Stimulated activated CD4-positive, alpha-beta T cell treated with anti-CD3 and anti-CD28 coated beads, Interleukin-4, amount 100 ng/mL, for 24 hours (primary cell): Measurements from ENCODE around the gene DNAJC1.

Experiments
- DNase-seq: peaks from one replicate; pipeline ENCODE4 v3.0.0-alpha.2; 2020

The DNAJC1 gene

DNA sequence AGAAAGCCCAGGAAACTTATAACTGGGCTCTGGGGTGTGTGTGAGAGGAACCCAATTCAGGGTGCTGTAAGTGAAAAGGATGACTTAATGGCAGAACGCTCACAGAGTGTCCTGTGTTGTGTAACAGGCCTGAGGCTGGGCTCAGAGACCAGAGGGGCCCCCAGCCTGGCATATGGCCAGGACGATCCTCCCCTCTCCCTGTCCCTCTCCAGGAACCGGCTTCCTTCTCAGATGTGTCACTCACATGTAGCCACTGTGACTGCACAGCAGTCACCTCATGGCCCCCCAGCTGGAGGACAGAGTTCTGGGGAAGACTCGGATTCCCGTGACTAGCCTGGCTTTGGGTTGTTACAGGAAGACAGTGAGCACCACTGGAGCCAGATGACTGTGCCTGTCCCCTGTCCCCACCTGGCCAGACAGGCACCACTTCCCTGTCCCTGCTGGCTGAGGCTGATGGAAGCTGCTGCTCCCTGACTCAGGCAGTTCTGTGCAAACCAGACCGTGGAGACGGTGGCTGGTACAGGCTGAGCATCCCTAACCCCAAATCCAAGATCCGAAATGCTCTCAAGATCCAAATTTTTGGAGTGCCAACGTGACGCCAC is 249.0 kb downstream of the DNAJC1 start:
- no peak for DNase-seq

DNA sequence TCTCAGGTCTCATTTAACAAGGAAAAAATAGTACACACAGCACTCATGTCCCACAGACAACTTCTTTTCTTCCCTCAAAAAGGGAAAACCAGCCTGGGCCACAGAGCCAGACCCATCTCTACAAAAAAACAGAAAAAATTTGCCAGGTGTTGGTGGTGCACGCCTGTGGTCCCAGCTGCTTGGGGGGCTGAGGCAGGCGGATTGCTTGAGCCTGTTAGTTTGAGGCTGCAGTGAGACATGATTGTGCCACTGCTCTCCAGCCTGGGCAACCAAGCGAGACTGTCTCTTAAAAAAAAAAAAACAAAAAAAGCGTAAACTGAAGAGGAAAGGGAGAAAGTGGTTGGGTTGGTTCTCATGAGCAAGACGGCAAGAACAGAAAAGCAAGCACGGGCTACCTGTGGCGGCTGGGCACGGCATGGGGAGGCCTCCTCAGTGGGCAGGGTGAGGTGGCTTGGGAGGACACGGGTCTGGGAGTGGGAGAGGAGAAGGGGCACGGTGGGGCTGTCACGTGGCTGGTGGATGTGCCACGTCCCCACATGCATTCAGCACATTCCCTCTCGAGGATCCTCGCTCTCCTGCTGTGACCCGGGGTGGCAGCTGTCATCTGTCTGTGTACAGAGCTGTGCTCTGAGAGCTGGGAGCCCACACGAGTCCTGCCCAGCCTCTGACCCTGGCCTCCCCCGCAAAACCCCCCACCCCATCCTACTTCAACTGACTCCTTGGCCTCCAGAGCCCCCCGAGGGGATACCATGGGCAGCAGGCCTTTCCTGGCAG is 249.8 kb downstream of the DNAJC1 start:
- no peak for DNase-seq

DNA sequence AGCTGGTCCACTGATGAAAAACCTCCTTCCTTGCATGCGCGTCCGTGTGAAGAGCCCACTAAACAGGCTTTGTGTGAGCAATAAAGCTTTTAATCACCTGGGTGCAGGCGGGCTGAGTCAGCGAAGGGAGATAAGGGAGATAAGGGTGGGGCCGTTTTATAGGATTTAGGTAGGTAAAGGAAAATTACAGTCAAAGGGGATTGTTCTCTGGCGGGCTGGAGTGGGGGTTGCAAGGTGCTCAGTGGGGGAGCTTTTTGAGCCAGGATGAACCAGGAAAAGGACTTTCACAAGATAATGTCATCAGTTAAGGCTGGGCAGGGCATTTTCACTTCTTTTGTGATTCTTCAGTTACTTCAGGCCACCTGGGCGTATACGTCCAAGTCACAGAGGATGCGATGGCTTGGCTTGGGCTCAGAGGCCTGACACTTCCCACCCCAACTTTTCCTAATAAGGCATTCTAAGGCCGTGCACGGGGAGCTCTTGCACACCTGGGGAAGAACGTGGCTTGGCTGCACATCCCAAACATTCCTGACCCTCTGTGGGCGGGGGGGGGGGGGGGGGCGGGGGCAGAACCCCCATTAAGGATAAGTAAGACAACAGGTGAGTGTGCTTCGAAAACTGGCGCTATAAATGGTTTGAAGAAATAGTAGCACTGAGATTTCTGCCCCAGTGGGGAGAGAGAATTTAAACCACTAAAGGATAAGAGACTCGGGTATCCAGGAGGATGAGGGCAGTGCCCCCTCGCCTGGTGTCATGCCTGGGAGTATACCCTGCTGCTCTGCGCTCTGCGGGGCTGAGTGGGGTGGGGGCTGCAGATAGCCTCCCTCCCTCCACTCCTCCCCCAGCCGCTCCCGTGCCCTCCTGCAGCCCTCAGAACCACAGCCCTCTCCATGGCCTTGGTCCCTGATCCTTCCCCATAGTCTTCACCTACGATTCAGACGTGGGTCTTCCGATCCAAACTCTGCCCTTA is 251.9 kb downstream of the DNAJC1 start:
- DNase-seq, result no peak

DNA sequence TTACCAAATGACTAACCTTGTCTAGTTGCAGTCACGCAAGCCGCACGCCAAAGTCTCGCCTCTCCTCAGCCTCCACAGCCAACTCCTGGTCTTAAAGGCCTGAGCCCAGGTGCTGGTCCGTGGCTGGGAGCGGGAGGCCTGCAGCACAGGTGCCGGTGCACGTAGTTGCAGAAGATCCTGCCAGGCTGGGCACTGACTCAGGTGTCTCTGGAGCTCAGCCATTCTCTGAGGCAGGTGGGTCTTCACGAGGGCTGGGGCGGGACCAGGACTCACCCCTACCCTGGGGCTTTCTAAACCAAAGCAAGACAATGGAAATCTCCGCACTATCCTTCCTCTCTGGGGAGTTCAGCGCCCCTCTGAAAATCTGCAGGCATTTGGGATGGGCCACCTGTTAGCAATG is 253.1 kb downstream of the DNAJC1 start:
- DNase-seq, result no peak

DNA sequence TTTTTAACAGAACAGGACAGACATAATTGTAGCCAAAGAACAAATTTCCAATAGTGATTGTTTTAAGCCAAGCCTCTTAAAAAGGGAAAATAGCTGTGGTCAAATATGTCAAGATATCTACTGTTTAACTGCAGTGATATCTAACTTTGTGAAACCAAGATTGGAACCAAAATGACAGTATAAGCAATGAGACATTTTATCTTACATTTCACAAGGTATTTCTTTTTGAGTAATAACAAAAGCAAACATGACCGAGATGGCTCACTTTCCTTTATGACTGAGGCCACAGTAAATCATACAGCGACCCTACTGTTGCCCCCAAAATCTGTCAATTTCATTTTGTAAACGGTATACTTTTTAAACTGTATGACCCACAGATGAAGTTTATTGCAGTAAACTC is 253.7 kb downstream of the DNAJC1 start:
- no peak for DNase-seq

DNA sequence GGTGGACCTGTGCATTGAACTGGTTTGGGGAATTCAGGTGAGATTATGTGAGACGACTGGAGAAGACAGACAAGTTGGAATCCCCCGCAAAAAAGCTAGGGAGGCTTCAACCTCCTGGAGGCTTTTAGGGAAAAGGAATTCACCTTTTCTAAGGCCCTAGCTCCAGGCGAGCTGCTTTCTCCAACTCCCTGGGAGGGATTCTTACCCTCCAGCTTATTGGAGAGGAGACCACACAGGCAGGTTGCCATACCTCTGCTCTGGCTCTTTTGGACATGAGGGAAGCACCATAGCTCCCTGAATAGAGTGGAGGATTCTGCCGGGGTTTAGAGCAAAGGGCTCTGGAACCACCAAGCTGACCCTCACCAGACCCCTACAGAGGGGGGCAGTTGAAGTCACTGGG is 255.7 kb downstream of the DNAJC1 start:
- no peak for DNase-seq

DNA sequence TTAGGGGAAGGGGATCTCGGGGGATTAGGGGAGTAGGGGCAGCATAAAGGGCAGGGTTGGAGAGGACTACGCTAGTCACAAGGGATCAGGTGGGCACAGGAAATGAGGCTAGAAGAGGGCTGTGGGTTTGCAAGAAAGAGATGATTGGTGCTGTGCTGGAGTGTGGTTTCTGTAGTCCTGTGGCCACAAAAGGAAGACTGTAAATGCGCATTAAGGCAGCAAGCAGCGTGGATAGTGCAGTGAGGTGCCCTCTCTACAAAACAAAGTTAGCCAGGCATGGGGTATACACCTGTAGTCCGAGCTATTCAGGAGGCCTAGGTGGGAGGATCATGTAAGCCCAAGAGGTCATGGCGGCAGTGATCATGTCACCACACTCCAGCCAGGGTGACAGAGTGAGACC is 257.4 kb downstream of the DNAJC1 start:
- no peak for DNase-seq

DNA sequence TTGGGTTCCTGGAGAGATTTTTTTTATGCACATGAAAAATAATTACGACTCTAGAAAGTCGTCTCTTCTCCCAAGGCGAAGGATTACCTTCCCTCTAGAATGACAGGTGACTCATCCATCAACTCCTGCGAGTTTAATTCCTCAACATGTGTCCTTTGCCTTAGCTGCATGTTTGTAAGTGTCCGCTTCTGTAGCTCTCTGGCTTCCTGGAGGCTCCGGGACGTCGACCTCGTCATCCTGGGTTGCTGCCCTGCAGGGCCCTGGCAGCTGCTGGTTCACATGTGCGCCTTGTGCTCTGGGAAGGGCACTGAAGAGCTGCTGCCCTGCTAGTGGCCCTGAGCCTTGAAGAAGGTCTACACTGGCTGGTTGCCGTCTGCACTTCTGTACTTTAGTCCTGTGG is 259.3 kb downstream of the DNAJC1 start:
- no peak for DNase-seq

DNA sequence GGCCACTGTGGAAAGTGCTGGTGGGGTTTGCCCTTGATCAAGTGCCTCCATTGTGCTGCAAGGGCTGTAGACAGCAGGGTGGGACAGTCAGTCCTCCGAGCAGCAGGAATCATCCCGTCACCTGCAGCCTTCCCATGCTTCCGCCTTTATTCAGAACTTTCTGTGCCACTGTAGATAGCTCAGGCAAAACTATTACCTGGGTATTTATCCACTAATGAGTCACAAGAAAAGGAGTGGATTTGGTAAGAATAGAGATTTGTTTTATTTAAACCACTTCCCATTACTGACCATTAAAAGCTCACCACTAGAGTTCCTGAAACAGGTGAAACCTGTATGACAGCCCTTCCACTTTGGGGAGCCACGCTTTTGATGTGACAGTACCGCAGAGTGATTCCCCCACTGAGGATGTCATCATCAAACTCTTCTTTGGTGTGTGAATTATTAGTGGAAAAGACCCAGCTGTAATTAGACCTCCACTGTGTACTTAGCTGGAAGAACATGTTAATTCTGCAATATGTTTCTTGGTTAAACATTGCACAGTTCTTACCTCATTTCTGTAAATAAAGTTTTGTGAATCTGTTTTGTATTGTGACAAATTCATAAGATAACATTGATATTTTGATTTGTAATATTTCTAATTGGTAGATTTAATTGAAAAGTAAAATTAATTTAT is 260.7 kb downstream of the DNAJC1 start:
- DNase-seq, result no peak

DNA sequence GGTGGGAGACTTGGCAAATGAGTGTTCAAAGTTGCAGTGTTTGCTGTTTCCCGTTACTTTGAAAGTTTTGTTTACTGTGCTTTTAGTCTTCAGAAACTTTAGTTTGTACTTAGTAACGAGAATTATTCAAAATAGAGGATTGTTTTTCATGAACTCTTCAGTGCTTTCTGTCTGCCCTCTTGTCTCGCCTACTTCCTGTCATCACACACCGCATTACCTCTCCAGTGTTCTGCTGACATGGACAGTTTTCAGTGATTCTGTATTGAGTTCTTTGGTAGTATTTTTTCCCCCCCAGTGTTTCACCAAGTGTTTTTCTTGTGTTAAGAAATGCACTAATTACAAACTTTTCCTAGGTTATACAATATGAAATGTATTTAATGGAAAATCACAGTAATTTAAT is 262.5 kb downstream of the DNAJC1 start:
- DNase-seq, result peak; percentile 27

DNA sequence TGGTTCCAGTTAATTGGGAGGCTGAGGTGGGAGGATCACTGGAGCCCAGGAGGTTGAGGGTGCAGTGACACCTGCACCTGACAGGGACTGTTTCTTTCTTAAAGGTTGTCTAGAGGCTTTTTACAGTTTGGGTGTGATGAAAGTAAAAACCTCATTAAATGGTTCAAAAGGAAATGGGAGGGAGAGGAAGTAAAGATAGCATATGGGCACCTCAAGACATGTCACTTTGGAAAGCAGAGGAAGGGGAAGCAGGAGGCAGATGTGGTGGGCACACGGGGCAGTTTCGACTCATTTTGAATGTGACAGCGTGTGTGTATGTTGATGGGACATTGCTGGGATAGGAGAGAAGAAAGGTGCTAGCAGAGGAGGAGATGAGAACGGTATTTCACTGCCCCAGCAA is 266.4 kb downstream of the DNAJC1 start:
- no peak for DNase-seq

DNA sequence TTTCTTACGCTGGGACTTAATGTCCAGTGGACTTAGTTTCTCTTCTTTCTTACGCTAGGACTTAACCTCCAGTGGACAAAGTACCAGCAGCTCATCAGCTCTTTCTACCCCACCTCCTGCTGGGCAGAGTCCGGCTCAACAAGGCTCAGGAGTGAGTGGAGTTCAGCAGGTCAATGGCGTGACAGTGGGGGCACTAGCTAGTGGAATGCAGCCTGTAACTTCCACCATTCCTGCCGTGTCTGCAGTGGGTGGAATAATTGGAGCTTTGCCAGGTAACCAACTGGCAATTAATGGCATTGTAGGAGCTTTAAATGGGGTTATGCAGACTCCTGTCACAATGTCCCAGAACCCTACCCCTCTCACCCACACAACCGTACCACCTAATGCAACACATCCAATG is 269.8 kb downstream of the DNAJC1 start:
- no peak for DNase-seq

DNA sequence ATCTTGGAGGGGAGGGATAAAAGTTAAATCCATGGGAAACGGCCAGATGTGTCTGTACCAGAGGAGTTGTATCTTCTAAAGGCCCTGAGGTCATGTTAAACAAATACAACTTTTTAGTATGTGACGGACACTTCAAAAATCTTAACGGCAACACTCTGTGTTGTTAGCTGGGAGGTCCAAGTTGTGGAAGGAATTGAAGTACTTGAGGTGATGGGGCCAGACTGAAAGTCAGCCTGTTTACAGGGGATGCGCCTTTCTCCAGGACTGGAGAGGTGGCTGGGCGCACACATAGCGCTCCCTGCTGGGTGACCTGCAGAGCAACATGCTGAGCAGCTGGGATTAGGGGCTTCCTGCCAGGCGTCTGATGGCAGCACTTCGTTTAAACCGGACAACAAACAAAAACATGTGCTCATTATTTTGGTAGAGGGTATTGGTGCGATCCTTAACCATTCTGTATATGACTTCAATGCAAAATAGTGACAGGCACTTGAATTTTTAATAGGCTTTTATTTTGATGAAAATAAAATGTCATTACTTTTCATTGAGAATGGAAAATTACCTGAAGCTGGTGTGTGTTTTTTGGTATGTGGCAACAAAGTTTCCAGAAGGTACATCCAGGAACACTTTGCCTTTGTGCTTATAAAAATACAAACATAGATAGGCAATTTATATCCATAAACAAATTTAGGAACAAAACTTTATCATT is 271.3 kb downstream of the DNAJC1 start:
- no peak for DNase-seq

DNA sequence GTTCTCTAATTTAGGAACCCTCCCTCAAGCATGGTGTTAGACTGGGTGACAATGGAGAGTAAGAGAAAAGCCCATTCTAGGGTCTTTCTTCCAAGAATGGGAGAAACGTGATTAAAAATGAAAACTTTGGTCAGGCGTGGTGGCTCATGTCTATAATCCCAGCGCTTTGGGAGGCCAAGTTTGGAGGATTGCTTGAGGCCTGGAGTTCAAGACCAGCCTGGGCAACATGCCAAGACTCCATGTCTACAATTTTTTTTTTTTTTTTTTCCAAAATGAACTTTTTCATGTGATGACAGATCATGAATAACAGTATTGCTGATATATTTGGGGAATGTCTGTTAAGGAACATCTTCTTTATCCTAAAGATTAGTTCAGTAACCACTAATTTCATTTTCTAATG is 274.9 kb downstream of the DNAJC1 start:
- no peak for DNase-seq

DNA sequence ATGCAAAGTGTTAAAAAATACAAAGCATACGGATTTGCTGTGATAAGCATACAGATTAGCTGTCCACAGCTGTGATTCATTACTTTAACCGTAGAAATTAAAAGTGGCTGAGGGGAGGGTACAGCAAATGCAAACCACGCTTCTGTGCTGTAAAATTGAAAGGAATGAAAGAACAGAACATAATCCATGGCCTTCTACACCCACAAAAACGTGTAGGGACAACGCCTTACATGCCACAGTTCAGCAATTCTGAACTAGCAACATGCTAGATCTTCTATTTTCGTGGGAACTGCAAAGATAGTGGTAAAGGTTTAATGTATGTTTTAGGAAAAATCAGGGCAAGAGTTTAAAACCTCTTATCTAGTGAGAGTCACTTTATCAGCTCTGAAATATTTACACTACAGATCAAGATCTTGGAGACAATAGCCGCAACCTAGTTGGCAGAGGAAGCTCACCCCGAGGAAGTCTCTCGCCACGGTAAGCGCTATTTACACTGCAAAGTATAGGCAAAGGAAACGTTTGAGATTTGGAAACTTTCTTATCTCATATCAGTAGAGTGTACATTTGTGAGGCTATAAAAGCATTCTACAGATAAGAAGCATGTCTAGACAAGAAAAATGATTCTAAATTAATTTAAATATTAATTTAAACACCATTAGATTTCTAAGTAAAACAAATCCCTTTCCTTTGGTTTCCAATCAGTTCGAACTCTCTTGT is 275.9 kb downstream of the DNAJC1 start:
- DNase-seq, result no peak

DNA sequence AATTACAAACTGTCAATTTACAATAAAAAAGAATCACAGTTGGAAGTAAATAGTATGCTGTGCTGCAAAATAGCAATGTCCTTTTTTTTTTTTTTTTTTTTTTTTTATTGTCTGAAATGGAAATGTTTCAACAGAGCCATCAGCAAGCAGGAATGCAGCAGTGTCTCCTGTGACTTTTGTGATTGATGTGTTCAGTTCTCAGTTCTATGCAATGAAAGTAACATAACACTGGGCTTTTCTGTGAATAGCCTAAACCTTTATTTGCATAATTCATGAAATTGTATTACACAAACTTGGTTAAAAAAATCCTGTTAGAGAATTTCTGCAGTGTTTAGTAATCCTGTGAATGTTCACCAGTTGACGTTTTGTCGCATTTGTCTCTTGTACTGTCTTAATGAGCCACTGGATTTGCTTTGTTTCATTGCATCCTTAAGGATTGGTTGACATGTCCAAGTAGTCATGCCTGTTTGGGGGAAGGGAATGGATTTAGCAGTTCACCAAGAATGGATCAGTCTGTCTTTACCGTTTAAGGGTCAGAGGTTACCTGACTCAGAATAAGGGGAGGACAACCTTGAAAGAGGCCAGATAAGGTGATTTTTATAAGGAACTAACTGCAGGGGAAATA is 276.8 kb downstream of the DNAJC1 start:
- DNase-seq, result no peak

DNA sequence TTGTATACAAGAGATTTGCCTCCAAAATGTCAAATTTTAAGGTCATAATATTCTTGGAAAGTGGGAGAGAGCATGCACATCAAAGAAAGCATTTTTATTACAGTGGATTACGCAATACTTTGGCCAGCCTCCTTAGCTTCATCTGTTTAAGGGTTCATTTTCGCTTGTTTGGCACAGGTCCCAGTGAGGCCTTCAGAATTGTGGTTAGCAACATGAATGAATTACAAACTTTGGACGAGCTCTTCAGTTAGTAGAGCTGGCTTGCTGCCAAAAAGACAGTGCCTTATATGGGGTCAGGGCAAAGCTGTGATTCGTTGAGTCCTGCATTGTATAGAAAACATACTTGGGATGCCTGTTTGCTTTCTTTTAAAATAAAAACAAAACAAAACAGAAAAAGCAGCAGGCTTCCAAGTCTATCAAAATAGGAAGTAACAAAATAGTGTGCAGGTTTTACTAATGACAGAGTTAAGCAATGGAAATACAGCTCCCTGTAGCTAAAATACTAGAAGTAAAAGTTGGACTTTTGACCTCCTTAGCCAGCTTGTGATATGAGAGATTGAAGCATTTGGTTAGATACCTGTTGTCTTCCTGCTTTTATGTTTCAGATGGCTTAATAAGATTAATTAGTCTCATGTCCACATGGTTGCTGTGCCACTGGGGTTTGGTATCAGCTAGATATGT is 278.7 kb downstream of the DNAJC1 start:
- DNase-seq, result peak; percentile 35

DNA sequence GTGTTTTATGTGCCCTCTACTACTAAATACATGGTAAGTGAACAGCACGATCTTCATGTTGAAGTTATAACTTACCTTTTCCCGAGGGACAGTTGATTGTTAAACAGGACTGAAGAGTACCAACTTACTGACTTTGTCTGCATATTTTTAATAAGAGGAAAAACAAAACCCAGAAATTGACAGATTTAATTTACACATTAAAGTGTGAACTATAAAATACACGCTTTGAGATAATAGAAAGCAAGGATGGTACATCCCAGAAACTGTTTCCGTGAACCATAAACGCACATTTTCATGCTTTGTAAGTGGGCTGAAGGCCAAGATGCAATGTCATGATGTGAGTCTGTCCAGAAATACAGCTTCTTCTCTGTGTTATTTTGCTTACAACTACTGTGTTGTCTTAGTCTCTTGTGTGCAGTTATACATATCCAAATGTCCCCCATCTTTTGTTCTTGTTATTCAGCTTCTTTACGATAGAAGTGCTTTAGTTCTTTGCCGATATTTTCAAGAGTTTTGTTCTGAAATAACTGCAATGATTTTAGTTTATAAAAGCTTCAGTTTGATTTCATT is 279.4 kb downstream of the DNAJC1 start:
- no peak for DNase-seq

DNA sequence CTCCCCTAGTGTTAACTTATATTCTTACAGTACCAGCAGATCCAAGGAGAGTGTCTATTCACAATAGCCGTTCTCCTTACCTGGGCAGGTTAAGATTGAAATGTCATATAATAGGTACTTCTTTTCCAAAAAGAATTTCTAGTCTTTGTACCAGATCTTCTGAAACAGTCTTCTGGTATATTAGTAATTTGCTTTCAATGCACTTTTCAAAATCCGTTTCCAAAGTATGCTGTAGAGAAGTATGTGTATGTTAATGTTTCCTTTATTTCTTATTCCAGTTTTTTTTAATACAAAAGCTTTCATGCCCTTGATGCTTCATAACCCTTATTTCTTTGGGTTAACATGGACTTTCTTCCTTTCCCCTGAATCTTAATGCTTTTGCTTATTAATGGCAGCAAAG is 281.3 kb downstream of the DNAJC1 start:
- no peak for DNase-seq

DNA sequence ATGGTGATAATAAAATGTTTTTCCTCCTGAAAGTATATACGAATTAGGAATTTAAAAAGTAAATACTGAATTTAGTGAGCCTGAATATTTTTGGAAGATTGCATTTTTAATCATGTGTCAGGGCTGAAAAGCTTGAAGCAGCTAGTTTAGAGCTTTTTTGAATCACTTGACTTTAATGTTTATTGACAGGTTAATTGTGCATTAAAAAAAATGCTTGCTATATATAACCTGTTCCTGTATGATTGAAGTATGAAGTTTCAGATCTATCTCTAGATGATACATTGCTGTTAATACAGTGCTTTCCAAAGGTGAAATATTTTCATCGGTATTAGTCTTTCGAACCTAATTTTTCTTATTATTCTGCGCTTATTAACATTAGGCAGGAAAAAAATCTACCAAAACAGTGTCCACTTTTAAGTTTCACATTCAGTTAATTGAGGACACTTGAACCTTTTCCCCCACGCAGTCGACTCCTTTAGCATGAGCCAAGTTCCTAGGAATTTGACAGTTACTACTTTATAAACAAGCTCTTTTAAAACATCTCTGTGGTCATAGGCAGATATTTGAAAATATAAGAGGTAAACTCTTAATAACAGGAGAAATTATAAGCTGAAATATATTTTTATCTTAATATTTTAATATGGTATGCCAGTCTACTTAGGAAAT is 282.4 kb downstream of the DNAJC1 start:
- DNase-seq, result no peak
